ENCODE results near the gene AHDC1. TPM values are rescaled to one million over a fixed set of nuclear protein-coding genes. Genes with fewer than 3 reads are reported as not detected.

AHDC1 gene
- total RNA-seq, 2 experiments from 2014 or later: 26.3 to 27.6 TPM

- intact Hi-C loops (cut with micrococcal nuclease): no loop called here
- peaks cover 16% of the 10 kb centered on the region for H3K4me1 Mint-ChIP-seq (ENCODE audit: low read depth)
- CTCF ChIA-PET: interaction anchor here (4.0 kb wide), 1 partner anchor 21 kb away, joined by 21 read pairs; no protein-coding TSS in a partner anchor
- H3K27ac Mint-ChIP-seq: no peak overlapping the region
- H3K4me3 Mint-ChIP-seq: no peak overlapping the region
- no peaks in the 10 kb centered on the region for H3K9me3 Mint-ChIP-seq
- H3K27me3 Mint-ChIP-seq: no peaks in the 10 kb centered on the region
- TF ChIP-seq, protein P1, sequence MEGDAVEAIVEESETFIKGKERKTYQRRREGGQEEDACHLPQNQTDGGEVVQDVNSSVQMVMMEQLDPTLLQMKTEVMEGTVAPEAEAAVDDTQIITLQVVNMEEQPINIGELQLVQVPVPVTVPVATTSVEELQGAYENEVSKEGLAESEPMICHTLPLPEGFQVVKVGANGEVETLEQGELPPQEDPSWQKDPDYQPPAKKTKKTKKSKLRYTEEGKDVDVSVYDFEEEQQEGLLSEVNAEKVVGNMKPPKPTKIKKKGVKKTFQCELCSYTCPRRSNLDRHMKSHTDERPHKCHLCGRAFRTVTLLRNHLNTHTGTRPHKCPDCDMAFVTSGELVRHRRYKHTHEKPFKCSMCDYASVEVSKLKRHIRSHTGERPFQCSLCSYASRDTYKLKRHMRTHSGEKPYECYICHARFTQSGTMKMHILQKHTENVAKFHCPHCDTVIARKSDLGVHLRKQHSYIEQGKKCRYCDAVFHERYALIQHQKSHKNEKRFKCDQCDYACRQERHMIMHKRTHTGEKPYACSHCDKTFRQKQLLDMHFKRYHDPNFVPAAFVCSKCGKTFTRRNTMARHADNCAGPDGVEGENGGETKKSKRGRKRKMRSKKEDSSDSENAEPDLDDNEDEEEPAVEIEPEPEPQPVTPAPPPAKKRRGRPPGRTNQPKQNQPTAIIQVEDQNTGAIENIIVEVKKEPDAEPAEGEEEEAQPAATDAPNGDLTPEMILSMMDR (IDR thresholded peaks at IDR 0.05): no peak
- H3K36me3 Mint-ChIP-seq (ENCODE audit: low read depth): peaks cover 2% of the 10 kb centered on the region
- ATAC-seq: no peak
- POLR2A ChIA-PET: no interaction called here
- no peak for DNase-seq
Observed at GRCh38 chr1:27536010-27536757, 67.8 kb downstream of the AHDC1 start.

DNA sequence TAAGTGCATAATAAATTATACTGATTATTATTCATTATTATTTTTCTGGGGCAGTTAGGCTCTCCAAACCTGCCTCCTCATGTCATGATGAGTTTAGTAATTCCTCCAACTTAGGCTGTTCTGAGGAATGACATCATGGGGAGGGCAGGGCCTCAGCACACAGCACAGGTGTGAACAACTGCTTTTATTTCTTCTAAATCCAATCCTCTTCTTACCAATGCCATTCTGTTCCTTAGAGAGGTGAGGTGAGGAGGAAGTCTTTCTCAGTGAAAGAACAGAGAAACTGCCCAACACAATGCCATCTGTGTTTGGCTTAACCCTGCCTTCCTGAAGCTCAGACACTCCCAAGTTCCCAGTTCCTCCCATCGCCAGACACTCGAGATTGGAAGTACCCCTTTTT lies 68.6 kb downstream of the AHDC1 start:
- Mint-ChIP-seq H3K27ac (no peak overlapping the region), H3K27me3 (no peaks in the 10 kb centered on the region), H3K4me3 (no peak overlapping the region), H3K36me3 (ENCODE audit: low read depth) (peaks cover 2% of the 10 kb centered on the region), H3K9me3 (no peaks in the 10 kb centered on the region), H3K4me1 (ENCODE audit: low read depth) (peaks cover 13% of the 10 kb centered on the region)
- ATAC-seq: no peak
- TF ChIP-seq, protein P1 (IDR thresholded peaks at IDR 0.05): no peak
- CTCF ChIA-PET: interaction anchor here (1.1 to 4.0 kb wide), 2 partner anchors 13 to 22 kb away, joined by 3 to 21 read pairs; no protein-coding TSS in a partner anchor
- no peak for DNase-seq
- intact Hi-C loops (cut with micrococcal nuclease): no loop called here
- POLR2A ChIA-PET: interaction anchor here (1.2 kb wide), 1 partner anchor 10 kb away, joined by 6 read pairs; no protein-coding TSS in a partner anchor

DNA sequence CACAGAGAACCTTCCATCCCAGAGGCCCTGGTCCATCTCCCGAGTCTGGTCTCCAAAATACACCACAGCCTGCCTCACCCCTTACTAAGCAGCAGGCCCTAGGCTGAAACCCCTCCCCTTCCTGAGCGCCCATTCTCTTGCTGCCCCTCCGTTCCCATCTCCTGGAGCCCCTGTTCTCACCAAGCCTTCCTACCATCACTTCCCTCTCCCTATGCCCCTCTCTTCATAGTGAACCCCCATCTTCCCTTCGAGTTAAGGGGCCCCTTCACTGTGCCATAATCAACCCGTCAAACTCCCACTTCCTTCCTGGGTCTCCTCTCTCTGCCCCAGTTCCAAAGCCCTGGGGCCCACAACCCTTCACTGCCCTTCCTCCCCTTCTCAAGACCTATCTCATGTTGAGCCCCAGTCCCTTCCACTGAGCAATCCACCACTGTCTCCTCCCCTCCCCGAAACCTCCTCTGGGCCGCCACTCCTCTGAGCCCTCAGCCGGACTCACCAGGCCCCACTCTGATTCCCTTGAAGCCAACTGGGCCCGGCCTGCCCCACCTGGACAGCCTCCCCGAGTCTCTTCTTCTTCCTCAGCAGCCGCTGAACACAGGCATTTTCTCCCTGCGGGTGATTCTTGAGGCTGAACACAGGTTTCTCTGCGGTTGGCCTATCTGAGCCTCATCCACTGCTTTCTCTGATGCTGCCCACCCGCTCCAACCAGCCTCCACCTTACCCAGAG lies 71.8 kb downstream of the AHDC1 start:
- Mint-ChIP-seq H3K27me3 (no peaks in the 10 kb centered on the region), H3K27ac (peak overlapping the region; percentile 69), H3K4me1 (ENCODE audit: low read depth) (peaks cover 22% of the 10 kb centered on the region), H3K9me3 (no peaks in the 10 kb centered on the region), H3K36me3 (ENCODE audit: low read depth) (peaks cover 2% of the 10 kb centered on the region), H3K4me3 (no peak overlapping the region)
- POLR2A ChIA-PET: interaction anchor here (2.5 kb wide), 1 partner anchor 9 kb away, joined by 8 read pairs; no protein-coding TSS in a partner anchor
- intact Hi-C loops (cut with micrococcal nuclease): no loop called here
- CTCF ChIA-PET: interaction anchor here (4.0 kb wide), 1 partner anchor 25 kb away, joined by 21 read pairs; no protein-coding TSS in a partner anchor
- DNase-seq: no peak
- TF ChIP-seq, protein P1 (IDR thresholded peaks at IDR 0.05): no peak
- ATAC-seq: no peak

DNA sequence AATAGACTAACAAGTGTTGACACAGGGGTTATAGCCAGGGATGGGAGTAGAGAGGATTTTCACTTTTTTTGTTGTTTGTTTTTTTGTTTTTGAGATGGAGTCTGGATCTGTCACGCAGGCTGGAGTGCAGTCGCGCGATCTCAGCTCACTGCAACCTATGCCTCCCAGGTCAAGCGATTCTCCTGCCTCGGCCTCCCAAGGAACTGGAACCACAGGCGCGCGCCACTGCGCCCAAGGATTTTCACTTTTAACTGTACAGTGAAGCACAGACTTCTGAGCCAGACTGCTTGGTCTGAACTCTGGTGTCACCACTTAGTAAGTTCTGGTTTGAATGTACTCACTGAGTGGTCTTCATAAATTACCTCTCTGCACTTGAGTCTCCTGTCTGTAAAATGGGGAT lies 73.8 kb downstream of the AHDC1 start:
- H3K4me3 Mint-ChIP-seq: no peak overlapping the region
- peaks cover 38% of the 10 kb centered on the region for H3K4me1 Mint-ChIP-seq (ENCODE audit: low read depth)
- intact Hi-C loops (cut with micrococcal nuclease): no loop called here
- TF ChIP-seq, protein P1 (IDR thresholded peaks at IDR 0.05): no peak
- ChIA-PET CTCF (interaction anchor here (1.1 to 1.8 kb wide), 2 partner anchors 27 to 38 kb away, joined by 3 to 6 read pairs; no protein-coding TSS in a partner anchor), POLR2A (interaction anchor here (0.6 kb wide), 1 partner anchor 223 kb away, joined by 3 read pairs; no protein-coding TSS in a partner anchor)
- H3K36me3 Mint-ChIP-seq (ENCODE audit: low read depth): peaks cover 14% of the 10 kb centered on the region
- no peaks in the 10 kb centered on the region for H3K9me3 Mint-ChIP-seq
- H3K27me3 Mint-ChIP-seq: no peaks in the 10 kb centered on the region
- ATAC-seq (no peak), DNase-seq (no peak)
- H3K27ac Mint-ChIP-seq: no peak overlapping the region

All from activated CD8-positive, alpha-beta T cell treated with anti-CD3 and anti-CD28 coated beads for 36 hours (primary cell).